Measurements from ENCODE around the gene GCLC. TPM values are rescaled to one million over a fixed set of nuclear protein-coding genes. Genes with fewer than 3 reads are reported as not detected.

GCLC gene
- total and polyA plus RNA-seq, 12 donors = 7.3 to 116 (median 37.9) TPM

DNA sequence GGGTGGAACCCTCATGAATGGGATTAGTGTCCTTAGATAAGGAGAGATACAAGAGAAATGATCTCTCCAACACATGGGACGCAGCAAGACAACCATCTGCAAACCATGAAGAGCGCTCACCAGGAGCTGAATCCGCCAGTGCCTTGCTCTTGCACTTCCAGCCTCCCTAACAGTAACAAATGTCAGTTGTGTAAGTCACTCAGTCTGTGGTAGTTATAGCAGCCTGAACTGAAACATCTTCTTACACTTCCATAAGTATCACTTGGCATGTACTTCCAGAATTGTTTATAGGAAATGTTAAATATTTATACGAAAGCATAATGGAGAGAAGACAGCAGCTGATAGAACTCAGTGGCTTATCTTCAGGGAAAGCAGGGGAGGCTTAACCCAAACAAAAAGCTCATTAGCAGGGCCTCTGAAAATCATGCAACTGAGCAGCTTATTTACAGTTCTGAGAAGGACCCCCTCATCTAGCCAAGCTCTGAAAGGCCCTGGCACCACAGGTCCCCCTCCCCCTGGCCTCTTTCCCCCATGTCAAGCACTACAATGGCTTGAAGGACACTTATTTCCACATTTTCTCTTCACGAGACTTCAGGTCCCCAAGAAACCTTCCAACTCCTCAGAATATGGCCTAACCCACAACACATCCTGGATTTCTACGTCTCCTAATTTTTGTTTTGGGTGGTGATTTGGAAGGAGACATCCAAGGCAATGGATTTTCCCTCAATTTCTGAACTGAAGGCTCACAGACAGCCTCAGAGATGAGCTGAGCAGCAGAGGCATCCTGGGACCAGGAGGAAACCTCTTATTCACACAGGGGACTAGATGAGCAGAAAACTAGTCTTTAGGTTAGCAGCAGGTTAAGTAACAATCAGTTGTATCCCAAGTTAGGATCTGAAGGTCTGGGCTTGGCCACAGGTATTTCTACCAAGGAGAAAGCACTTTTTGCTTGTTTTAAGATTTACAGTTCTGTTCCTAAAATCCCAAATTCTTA, 49.1 kb downstream of the GCLC start:
- WGBS, 4 donors = 91 to 96% (median 93%) methylated on average over 6 of the region's 6 CpGs
- Histone ChIP-seq H3K4me3 (no peak overlapping the region), H3K4me1 (replicated peaks in 1 of 2) (peaks cover 0 to 16% of the 10 kb centered on the region in 2 donors), H3K36me3 (replicated peaks in 1 of 2) (peaks cover 0 to 27% of the 10 kb centered on the region in 2 donors), H3K27ac (no peak overlapping the region), H3K27me3 (no peaks in the 10 kb centered on the region), H3K9me3 (replicated peaks in 1 of 3) (no peaks in the 10 kb centered on the region)
- TF ChIP-seq, protein P1, sequence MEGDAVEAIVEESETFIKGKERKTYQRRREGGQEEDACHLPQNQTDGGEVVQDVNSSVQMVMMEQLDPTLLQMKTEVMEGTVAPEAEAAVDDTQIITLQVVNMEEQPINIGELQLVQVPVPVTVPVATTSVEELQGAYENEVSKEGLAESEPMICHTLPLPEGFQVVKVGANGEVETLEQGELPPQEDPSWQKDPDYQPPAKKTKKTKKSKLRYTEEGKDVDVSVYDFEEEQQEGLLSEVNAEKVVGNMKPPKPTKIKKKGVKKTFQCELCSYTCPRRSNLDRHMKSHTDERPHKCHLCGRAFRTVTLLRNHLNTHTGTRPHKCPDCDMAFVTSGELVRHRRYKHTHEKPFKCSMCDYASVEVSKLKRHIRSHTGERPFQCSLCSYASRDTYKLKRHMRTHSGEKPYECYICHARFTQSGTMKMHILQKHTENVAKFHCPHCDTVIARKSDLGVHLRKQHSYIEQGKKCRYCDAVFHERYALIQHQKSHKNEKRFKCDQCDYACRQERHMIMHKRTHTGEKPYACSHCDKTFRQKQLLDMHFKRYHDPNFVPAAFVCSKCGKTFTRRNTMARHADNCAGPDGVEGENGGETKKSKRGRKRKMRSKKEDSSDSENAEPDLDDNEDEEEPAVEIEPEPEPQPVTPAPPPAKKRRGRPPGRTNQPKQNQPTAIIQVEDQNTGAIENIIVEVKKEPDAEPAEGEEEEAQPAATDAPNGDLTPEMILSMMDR (IDR thresholded peaks at IDR 0.05) = no peak
- no peak for TF ChIP-seq POLR2A (IDR thresholded peaks at IDR 0.05)
- intact Hi-C loops (cut with DNase I) = loop anchor here in 1 of 2 donors (5.0 to 10.0 kb wide), 3 partner anchors 46 to 229 kb away; no protein-coding TSS in a partner anchor
- no peak for DNase-seq

DNA sequence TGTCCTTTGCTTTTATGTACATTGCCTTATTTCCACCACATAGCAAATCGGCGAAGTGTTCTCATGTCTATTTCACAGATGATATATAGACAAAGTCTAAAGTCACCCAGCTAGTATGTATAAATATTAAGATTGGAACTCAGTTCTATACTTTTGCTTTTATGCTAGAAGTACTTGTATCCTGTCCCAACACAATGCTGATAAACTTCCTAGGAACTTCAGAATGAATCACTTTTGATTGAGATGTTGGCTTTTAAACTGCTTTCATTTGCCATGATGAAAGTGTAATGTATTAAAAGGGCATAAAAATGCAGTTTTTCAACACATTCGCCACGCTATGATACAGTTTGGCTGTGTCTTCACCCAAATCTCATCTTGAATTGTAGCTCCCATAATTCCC, 50.8 kb downstream of the GCLC start:
- DNase-seq = no peak
- Histone ChIP-seq H3K27me3 (no peaks in the 10 kb centered on the region), H3K9me3 (replicated peaks in 1 of 3) (no peaks in the 10 kb centered on the region), H3K36me3 (replicated peaks in 1 of 2) (peaks cover 0 to 9% of the 10 kb centered on the region in 2 donors), H3K4me1 (replicated peaks in 1 of 2) (peaks cover 0 to 16% of the 10 kb centered on the region in 2 donors), H3K4me3 (no peak overlapping the region), H3K27ac (no peak overlapping the region)
- WGBS, 4 donors = 63 to 71% (median 67%) methylated on average over 4 of the region's 4 CpGs
- intact Hi-C loops (cut with DNase I) = loop anchor here (5.0 to 10.0 kb wide), 3 partner anchors 158 to 231 kb away; no protein-coding TSS in a partner anchor
- TF ChIP-seq, protein P1 (IDR thresholded peaks at IDR 0.05) = no peak
- no peak for TF ChIP-seq POLR2A (IDR thresholded peaks at IDR 0.05)

DNA sequence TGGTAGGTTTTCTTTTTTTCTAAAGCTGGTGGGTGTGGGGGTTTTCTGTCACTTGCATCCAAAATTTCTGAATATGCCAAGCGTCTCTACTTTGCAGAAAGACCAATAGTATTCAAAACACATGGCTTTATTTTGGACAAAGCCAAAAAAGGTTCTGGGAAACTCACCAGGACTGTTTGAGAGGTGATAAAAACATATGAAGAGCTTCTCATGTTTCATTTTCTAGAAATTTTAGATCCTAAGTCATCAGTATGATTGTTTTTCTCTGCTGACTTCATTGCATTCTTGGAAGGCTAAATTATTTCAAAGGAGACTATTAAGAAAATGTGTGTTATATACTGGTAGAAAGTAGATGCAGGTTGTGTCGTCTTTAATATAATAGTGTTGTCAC, 51.3 kb downstream of the GCLC start:
- no peak overlapping the region for H3K27ac ChIP-seq
- DNase-seq = no peak
- H3K27me3 ChIP-seq = no peaks in the 10 kb centered on the region
- no peak for TF ChIP-seq POLR2A (IDR thresholded peaks at IDR 0.05)
- TF ChIP-seq, protein P1 (IDR thresholded peaks at IDR 0.05) = no peak
- H3K4me3 ChIP-seq = peak overlapping the region in 1 of 4 donors; percentile 37
- H3K9me3 ChIP-seq (replicated peaks in 1 of 3) = no peaks in the 10 kb centered on the region
- intact Hi-C loops (cut with DNase I) = loop anchor here (5.0 to 10.0 kb wide), 3 partner anchors 159 to 231 kb away; no protein-coding TSS in a partner anchor
- 45 to 67% (median 52%) methylated on average over 2 of the region's 2 CpGs for WGBS, 4 donors
- H3K36me3 ChIP-seq (replicated peaks in 1 of 2) = peaks cover 0 to 6% of the 10 kb centered on the region in 2 donors
- H3K4me1 ChIP-seq (replicated peaks in 1 of 2) = peaks cover 0 to 16% of the 10 kb centered on the region in 2 donors

Data from adrenal gland (tissue), 12 donors.